Activated CD4-positive, CD25-positive, alpha-beta regulatory T cell treated with anti-CD3 and anti-CD28 coated beads, Interleukin-2, amount 50 U/mL, for 16 hours (primary cell): ENCODE results near the gene RNF220.

Experiments used
- DNase-seq: peaks from one replicate; pipeline ENCODE4 v3.0.0-alpha.2; 2020; ENCODE audit warnings: low read depth, low spot score

The RNF220 gene

DNA sequence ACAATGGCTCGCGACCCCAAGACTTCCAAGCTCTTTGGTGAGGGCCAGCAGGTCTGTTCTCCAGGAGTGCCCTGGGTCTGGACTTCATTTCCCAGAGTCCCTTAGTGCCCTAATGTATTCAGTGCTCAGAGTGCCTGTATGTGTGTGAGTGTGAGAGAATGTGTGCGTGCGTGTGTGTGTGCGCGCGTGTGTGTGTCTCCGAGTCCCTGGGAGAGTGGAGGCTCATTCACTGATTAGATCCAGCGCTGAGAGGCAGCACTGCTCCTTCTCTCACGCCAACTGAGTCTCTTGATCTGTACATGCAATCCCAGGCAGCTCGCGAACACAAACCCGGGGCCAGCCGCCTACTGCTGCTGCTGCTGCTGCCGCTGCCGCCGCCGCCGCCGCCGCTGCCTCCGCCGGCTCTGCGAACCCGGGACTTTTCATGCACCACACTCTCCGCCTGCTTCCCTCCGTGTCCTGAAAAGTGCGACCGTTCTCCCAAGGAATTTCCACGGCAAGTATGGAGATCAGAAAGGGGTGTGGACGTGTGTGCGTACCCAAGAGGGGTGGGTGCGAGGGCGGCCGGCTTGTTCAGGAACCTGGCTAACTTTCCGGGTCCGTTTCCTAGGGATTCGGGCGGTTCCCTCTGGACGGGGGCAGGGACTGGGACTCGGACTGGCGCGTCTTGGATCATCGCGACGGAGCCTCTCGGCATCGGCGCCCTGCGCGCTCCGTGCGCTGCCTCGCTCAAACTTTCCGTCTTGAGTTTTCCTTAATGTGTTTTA lies at the start of gene RNF220:
Gene RNF220, plus strand, starts transcription at position 225 of the 767 bp plus-strand sequence.
- no peak for DNase-seq

DNA sequence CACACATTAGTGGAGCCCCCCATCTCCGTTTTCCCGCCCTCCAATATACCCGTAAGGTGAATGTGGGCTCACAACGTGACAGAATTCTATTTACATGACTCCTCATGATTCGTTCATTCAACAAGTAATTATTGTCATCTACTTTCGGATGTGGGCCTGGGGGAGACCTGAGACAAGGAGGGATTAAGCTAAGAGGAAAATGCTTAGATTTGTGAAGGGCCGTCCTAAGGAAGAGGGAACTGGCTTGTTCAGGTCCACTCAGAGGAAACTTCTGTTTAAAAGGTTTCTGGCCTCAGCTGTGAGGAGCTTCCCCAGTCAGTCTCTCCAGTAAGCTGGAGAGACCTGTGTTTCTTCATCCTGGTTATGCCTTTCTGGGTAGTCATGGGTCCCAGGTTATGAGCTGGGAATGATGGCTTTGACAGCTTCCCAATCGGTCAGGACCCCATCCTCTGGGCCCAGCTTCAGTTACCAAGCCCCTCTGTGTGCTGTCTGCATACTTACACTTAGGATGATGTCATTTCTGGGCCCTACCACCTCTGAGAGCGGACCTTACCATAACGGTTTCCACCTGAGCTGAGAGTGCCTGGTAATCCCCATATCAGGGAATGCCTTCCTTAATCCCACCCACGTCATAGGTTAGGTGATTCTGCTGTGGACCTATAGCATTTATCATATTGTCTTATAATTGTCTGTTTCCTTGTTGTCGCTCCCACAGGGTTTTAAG lies 49.3 kb upstream of the RNF220 start:
- DNase-seq: no peak

DNA sequence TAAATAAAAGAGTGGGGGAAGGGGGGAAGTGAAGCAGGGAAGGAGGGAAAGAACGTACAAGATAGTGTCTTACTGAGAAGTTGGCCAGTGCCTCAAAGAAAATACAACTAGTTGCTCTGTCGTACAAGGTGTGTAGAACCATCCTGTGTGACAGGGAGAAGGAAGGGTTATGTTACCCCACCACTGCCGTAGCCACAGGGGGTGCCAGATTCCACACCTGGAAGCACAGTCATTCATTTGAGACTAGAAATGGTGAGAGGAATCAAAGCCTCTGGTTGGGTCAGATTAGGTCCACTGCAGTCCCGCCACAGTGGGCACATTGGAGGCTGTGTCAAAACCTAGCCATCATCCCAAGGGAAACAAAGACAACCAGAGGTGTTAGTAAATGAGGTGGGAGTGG lies 47.3 kb upstream of the RNF220 start:
- no peak for DNase-seq

GRCh38 chr1:44359234-44359935 lies 45.7 kb upstream of the RNF220 start:
- DNase-seq: no peak

DNA sequence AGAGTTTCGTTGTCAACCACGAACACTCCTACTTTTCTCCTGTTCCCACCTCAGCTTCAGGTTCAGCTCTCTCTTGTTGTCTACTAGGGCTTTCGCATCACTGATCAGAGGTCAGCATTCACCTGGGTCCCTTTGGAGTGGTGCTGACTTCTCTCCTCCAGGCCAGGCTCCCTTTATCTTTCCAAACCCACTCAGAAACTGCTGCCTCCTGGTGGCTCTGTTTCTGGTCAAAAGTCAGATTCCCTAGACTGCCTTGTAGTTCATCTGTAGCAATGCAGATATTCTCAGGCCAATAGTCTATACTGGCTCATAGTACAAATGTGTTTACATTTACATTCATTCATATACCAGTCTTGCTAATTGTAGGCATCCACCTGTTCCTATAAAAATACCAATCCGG lies 43.6 kb upstream of the RNF220 start:
- no peak for DNase-seq

- DNase-seq: no peak
Observed at GRCh38 chr1:44366371-44366975, 38.6 kb upstream of the RNF220 start.

GRCh38 chr1:44367944-44368343 lies 37.1 kb upstream of the RNF220 start:
- DNase-seq: no peak

DNA sequence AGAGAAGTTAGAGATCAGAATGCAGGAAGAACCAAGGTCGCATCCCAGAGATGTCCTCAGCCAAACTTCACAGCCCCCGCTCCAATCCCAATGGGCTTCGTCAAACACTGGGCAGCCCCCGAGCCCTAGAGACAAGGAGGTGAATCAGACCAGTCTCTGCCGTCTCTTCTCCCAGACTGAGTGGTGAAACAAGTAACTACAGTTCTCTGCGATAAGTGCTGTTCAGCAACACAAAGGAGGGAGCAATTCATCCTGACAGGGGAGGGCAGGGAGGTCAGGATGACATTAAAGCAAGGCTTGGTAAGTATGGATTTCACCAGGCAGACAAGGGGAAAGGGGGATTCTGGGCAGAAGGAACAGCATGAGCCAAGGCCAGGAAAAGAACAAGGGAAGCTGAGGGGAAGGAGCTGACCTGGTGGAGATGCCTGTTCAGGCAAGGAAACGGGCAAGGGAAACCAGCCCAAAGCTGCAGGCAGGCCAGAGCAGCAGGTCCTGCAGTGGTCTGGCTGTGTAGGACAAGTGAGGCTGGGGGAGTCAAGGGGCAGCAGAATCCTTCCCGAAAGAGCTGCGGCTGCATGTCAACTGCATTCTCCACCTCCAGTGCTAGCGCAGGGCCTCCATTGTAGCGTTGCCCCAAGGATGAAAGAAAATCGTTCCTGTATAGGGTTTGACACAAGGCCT lies 36.4 kb upstream of the RNF220 start:
- DNase-seq: no peak

GRCh38 chr1:44371206-44371605 lies 33.8 kb upstream of the RNF220 start:
- no peak for DNase-seq

GRCh38 chr1:44375547-44375946 lies 29.5 kb upstream of the RNF220 start:
- no peak for DNase-seq

- DNase-seq: peak; percentile 4
Observed at GRCh38 chr1:44377925-44378784, 26.9 kb upstream of the RNF220 start.

DNA sequence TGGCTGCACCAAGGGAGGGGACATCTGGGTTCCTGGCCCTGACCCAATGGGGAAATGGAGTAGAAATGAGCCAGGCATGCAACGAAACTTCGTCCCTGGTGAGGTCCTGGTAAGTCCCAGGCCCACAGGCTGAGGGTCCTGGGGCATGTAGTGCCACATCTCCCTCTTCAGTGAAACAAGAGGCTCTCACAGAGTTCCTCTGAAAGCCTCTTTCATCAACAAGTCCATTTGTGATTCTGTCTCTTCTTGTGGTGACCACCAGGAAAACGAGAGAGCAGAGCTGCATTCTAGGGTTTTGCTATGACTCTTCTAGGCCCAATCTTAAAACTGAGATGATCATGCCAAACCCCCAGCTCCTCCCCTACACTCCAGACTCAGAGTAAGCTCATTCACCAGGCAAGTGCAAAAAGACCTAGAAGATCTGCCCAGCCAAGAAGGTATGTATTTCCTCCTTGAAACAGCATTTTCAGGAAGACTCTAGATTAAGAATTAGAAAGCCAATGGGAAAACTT lies 24.3 kb upstream of the RNF220 start:
- no peak for DNase-seq

GRCh38 chr1:44388551-44388950 lies 16.5 kb upstream of the RNF220 start:
- no peak for DNase-seq

DNA sequence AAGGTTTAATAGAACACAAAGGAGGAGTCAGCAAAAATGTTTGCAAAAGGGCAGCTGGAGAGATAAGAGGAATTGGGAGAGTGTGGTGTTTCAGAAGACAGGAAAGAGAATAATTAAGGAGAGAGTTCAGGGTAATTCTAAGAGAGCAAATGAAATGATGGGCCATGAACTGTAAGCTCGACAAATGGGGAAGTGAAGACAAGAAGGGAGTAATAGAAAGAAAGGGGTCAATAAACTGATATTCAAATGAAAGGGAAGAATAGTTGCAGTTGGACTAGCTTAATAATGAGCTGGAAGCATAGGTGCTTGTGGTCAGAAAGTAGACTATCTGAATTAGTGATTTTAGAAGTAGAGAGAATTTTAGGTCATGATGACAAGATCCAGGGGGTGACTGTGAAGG lies 15.6 kb upstream of the RNF220 start:
- no peak for DNase-seq

DNA sequence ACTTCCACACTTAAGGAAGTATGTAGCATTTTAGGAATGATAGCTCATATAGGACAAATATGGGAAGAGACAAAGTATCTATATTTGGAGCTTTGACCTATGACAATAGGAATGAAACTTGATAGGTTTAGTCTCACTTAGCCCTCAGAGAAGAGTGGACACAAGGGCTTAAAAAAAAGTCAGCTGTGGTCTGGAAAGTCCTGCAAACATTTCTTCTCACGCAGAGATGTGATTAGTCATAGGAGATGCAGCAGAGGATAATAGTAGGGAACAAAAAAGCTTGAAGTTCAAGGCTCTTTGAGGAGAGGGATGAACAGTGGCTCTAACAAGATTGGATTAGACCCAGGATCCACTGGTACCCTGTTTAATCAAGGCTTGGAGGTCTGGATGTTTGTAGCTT lies 14.8 kb upstream of the RNF220 start:
- no peak for DNase-seq

DNA sequence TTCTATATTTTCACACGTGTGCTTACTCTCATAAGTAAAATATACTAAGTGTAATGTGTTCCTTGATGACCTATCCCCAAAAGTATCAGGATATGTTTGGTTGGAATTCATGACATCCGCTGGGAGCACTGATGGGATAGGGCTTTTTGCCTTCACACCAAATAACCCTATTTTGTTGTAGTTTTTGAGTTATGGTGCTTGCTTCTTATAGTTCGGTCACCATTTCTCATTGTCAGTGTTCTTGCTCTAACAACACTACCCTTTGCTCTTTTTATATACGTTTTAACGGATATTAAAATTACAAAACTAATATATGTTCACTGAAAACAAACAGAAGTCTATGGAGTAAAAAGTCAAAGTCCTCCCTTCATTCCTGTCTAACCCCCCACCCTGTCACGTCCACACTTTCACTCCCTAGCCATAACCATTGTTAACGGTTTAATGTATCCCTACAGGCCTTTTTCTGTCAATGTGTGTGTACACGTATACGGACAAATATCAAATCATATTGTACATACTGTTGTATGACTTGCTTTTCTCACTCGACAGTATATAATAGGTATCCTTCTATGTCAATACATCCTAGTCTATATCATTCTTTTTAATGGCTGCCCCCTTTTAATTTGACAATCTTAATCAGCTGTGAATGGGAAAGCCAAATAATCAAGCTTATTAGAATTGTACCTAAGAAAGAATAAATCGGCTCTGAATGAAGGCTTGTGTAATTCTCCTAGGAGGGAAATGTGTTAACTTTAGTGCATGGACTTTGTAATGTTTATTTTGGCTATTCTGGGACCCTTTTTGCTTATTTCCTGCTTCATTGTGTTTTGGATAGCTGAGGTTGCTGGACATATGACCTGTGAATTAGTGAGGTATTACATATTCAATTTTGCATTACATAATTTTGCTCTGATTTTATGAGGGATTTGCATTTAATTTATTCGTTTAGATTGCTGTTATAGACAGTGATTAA lies 3.5 kb upstream of the RNF220 start:
- no peak for DNase-seq

GRCh38 chr1:44405798-44406736 lies 1.0 kb downstream of the RNF220 start:
- DNase-seq: no peak
